ENCODE results near the gene GALNT15. TPM values are rescaled to one million over a fixed set of nuclear protein-coding genes. Genes with fewer than 3 reads are reported as not detected.

The GALNT15 gene
- total RNA-seq, 4 donors from 2014 or later: 26.2 to 88.8 (median 39.4) TPM

DNA sequence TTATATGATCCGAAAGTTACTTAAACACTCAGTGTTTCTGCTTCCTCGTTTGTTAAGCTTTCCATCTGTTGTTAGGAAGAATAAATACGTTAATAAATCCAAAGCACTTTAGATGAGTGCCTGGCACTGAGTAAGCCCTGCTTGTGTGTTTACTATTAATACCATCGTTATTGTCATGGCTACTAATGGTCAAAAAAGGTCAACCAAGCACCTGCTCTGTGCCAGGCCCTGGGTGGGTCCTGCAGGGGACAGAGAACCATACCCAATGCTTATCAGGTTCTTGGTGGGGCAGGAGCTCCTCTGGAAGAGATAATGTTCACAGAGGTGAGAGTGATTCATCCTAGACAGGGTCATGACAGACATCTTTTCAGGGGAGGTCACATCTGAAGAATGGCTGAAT lies 39.9 kb downstream of the GALNT15 start:
- H3K4me1 ChIP-seq: no peaks in the 10 kb centered on the region
- in situ Hi-C loops (cut with MboI; ENCODE audit: low pct_ligation_motif_present in 1 of 4, low pct_unique_long_range_greater_than_20kb in 1 of 4, low sequenced_read_pairs in 3 of 4) (no loop called here), intact Hi-C loops (cut with DNase I; ENCODE audit: low total_unique reads) (loop anchor here (1.0 kb wide), 1 partner anchor 32 kb away; no protein-coding TSS in a partner anchor)
- TF ChIP-seq POLR2A (IDR thresholded peaks at IDR 0.05): no peak
- no peaks in the 10 kb centered on the region for H3K36me3 ChIP-seq
- H3K27me3 ChIP-seq: no peaks in the 10 kb centered on the region
- 48 to 70% methylated on average over 3 to 4 of the region's 4 CpGs for WGBS, 2 donors (ENCODE audit: low coverage in 1 of 2)
- H3K9me3 ChIP-seq: no peaks in the 10 kb centered on the region
- H3K4me3 ChIP-seq: no peak overlapping the region
- no peak overlapping the region for H3K27ac ChIP-seq
- DNase-seq: no peak

- Histone ChIP-seq H3K4me3 (no peak overlapping the region), H3K4me1 (no peaks in the 10 kb centered on the region), H3K27me3 (no peaks in the 10 kb centered on the region), H3K27ac (no peak overlapping the region), H3K9me3 (no peaks in the 10 kb centered on the region), H3K36me3 (no peaks in the 10 kb centered on the region)
- intact Hi-C loops (cut with DNase I; ENCODE audit: low total_unique reads) (no loop called here), in situ Hi-C loops (cut with MboI; ENCODE audit: low pct_ligation_motif_present in 1 of 4, low pct_unique_long_range_greater_than_20kb in 1 of 4, low sequenced_read_pairs in 3 of 4) (no loop called here)
- no peak for TF ChIP-seq POLR2AphosphoS5 (IDR thresholded peaks at IDR 0.05)
- TF ChIP-seq POLR2A (IDR thresholded peaks at IDR 0.05): no peak
- TF ChIP-seq CTCF (IDR thresholded peaks at IDR 0.05): no peak
- no peak for TF ChIP-seq EP300 (IDR thresholded peaks at IDR 0.05; ENCODE audit: low read depth)
- DNase-seq: no peak
- 85 to 89% methylated on average over 6 to 17 of the region's 17 CpGs for WGBS, 2 donors (ENCODE audit: low coverage in 1 of 2)
These were observed 42.0 kb downstream of the GALNT15 start for GRCh38 chr3:16216373-16216935.

DNA sequence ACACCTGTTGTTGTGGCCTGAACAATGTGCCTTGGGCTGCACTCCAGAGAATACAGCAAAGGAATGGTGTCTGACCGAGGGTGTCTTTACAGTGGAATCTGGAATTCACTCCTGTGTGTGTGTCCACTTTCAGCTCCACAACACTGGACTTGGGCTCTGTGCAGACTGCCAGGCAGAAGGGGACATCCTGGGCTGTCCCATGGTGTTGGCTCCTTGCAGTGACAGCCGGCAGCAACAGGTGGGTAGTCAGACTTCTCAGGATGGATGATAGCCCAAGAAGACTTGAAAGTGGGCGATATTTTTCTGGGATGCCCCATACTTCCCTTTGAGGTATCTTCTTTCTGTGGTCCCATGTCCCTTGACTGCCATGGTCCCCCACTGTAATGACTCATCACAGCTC lies 45.3 kb downstream of the GALNT15 start:
- intact Hi-C loops (cut with DNase I; ENCODE audit: low total_unique reads): no loop called here
- no peaks in the 10 kb centered on the region for H3K4me1 ChIP-seq
- H3K4me3 ChIP-seq: no peak overlapping the region
- DNase-seq: no peak
- TF ChIP-seq POLR2AphosphoS5 (IDR thresholded peaks at IDR 0.05) (no peak), POLR2A (IDR thresholded peaks at IDR 0.05) (no peak)
- no peaks in the 10 kb centered on the region for H3K9me3 ChIP-seq
- in situ Hi-C loops (cut with MboI; ENCODE audit: low pct_ligation_motif_present in 1 of 4, low pct_unique_long_range_greater_than_20kb in 1 of 4, low sequenced_read_pairs in 3 of 4): no loop called here
- H3K27ac ChIP-seq: no peak overlapping the region
- no peaks in the 10 kb centered on the region for H3K36me3 ChIP-seq
- 80% methylated on average over 3 of the region's 3 CpGs; no CpG with 5 or more reads in 1 of the 2 donors for WGBS, 2 donors (ENCODE audit: low coverage in 1 of 2)
- no peaks in the 10 kb centered on the region for H3K27me3 ChIP-seq

- in situ Hi-C loops (cut with MboI; ENCODE audit: low pct_ligation_motif_present in 1 of 4, low pct_unique_long_range_greater_than_20kb in 1 of 4, low sequenced_read_pairs in 3 of 4) (no loop called here), intact Hi-C loops (cut with DNase I; ENCODE audit: low total_unique reads) (no loop called here)
- Histone ChIP-seq H3K4me1 (no peaks in the 10 kb centered on the region), H3K36me3 (no peaks in the 10 kb centered on the region), H3K9me3 (no peaks in the 10 kb centered on the region), H3K4me3 (no peak overlapping the region), H3K27me3 (no peaks in the 10 kb centered on the region), H3K27ac (no peak overlapping the region)
- TF ChIP-seq POLR2AphosphoS5 (IDR thresholded peaks at IDR 0.05) (no peak), EP300 (IDR thresholded peaks at IDR 0.05; ENCODE audit: low read depth) (no peak)
- 71 to 77% methylated on average over 3 of the region's 3 CpGs for WGBS, 2 donors (ENCODE audit: low coverage in 1 of 2)
- no peak for DNase-seq
These were observed 47.5 kb downstream of the GALNT15 start for GRCh38 chr3:16221990-16222389.

DNA sequence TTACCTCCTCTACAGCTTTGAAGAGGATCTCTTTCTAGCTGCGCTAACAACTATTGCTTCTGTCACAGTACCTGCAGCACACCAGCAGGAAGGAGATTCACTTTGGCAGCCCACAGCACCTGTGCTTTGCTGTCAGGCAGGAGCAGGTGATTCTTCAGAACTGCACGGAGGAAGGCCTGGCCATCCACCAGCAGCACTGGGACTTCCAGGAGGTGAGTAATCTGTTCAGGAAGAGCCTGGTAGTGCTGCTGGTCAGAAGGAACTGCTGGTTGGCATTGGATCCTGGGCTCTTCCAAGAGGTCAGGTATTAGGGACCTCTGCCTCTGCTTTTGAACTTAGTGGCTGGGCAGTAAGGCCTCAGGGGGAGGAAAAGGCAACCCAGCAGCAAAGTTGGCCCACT lies 48.1 kb downstream of the GALNT15 start:
- H3K36me3 ChIP-seq: no peaks in the 10 kb centered on the region
- H3K27me3 ChIP-seq: no peaks in the 10 kb centered on the region
- H3K9me3 ChIP-seq: no peaks in the 10 kb centered on the region
- in situ Hi-C loops (cut with MboI; ENCODE audit: low pct_ligation_motif_present in 1 of 4, low pct_unique_long_range_greater_than_20kb in 1 of 4, low sequenced_read_pairs in 3 of 4) (no loop called here), intact Hi-C loops (cut with DNase I; ENCODE audit: low total_unique reads) (no loop called here)
- 79% methylated on average over 2 of the region's 2 CpGs; no CpG with 5 or more reads in 1 of the 2 donors for WGBS, 2 donors (ENCODE audit: low coverage in 1 of 2)
- TF ChIP-seq POLR2A (IDR thresholded peaks at IDR 0.05) (no peak), POLR2AphosphoS5 (IDR thresholded peaks at IDR 0.05) (no peak), EP300 (IDR thresholded peaks at IDR 0.05; ENCODE audit: low read depth) (no peak), CTCF (IDR thresholded peaks at IDR 0.05) (no peak)
- no peak overlapping the region for H3K27ac ChIP-seq
- H3K4me1 ChIP-seq: no peaks in the 10 kb centered on the region
- no peak for DNase-seq
- H3K4me3 ChIP-seq: no peak overlapping the region

DNA sequence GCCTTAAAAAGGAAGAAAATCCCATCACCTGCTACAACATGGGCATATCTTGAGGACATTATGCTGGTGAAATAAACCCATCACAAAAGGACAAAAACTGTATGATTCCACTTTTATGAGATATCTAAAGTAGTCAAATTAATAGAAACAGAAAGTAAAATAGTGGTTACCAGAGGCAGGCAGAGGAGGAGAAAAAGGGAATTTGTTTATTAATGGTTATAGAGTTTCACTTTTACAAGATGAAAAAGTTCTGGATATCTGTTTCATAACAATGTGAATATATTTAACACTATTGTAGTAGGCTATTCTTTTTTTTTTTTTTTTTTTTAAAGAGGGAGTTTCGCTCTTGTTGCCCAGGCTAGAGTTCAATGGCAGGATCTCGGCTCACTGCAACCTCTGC lies 49.8 kb downstream of the GALNT15 start:
- Histone ChIP-seq H3K27ac (no peak overlapping the region), H3K27me3 (no peaks in the 10 kb centered on the region), H3K36me3 (no peaks in the 10 kb centered on the region), H3K4me1 (no peaks in the 10 kb centered on the region), H3K9me3 (no peaks in the 10 kb centered on the region), H3K4me3 (no peak overlapping the region)
- DNase-seq: no peak
- in situ Hi-C loops (cut with MboI; ENCODE audit: low pct_ligation_motif_present in 1 of 4, low pct_unique_long_range_greater_than_20kb in 1 of 4, low sequenced_read_pairs in 3 of 4) (no loop called here), intact Hi-C loops (cut with DNase I; ENCODE audit: low total_unique reads) (no loop called here)
- 80 to 94% methylated on average over 1 to 2 of the region's 2 CpGs for WGBS, 2 donors (ENCODE audit: low coverage in 1 of 2)
- TF ChIP-seq CTCF (IDR thresholded peaks at IDR 0.05) (no peak), POLR2AphosphoS5 (IDR thresholded peaks at IDR 0.05) (no peak), POLR2A (IDR thresholded peaks at IDR 0.05) (no peak), EP300 (IDR thresholded peaks at IDR 0.05; ENCODE audit: low read depth) (no peak)
